ENCODE results near the gene EXT2. TPM values are rescaled to one million over a fixed set of nuclear protein-coding genes. Genes with fewer than 3 reads are reported as not detected.

Gene EXT2
- polyA plus RNA-seq, 1 of the 3 experiments (the other 2 are of a cell fraction) = 92.9 TPM

DNA sequence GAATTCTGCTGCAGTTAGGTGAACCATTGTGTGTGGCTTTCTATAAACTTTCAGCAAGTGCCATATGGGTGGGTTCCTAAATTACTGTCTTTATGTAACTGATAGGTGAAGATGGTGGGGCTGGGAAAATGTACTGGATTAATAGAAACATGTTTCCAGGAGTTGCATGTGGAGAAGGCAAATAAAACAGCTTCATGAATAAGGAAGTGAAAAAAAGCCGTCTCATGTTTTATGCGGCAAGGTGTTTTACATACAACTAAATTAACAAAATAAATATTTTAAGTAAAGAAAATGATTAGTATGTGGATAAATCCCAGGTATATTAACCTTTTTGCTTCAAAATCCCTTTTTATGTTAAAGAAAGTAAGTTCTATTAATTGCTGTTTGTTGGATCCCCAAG is 67.2 kb downstream of the EXT2 start:
- Histone ChIP-seq H2AFZ (ENCODE audit: low read depth) (no peak overlapping the region), H3K4me1 (ENCODE audit: control insufficient read depth in 1 of 2, insufficient read depth in 2 of 2, low read depth in 1 of 2, low read length in 1 of 2) (peaks cover 0 to 4% of the 10 kb centered on the region in 2 experiments; a peak in 1 of 4 replicates), H3K9ac (no peak overlapping the region), H4K20me1 (ENCODE audit: insufficient read depth) (no peaks in the 10 kb centered on the region), H3K4me3 (ENCODE audit: low read depth in 2 of 2, low read length in 1 of 2) (no peak overlapping the region), H3K79me2 (ENCODE audit: insufficient read depth) (no peaks in the 10 kb centered on the region), H3K27ac (ENCODE audit: low read depth in 2 of 2, low read length in 1 of 2) (no peak overlapping the region), H3F3A (replicated peaks; ENCODE audit: insufficient read depth) (no peaks in the 10 kb centered on the region), H3K9me2 (no peaks in the 10 kb centered on the region), H3K36me3 (replicated peaks in 1 of 2; ENCODE audit: control insufficient read depth in 1 of 2, insufficient read depth in 2 of 2, low read length in 1 of 2) (no peaks in the 10 kb centered on the region), H3K4me2 (no peak overlapping the region), H3K27me3 (ENCODE audit: insufficient read depth) (no peaks in the 10 kb centered on the region), H3K9me3 (no peaks in the 10 kb centered on the region)
- TF ChIP-seq EP300 (IDR thresholded peaks at IDR 0.05; ENCODE audit: borderline replicate concordance in 1 of 2, low read depth in 1 of 2, low read length in 1 of 2) (no peak), TAF1 (IDR thresholded peaks at IDR 0.05; ENCODE audit: borderline replicate concordance, low read depth, low read length) (no peak), NRF1 (IDR thresholded peaks at IDR 0.05; ENCODE audit: low read depth, low read length) (no peak), SIN3A (IDR thresholded peaks at IDR 0.05; ENCODE audit: borderline replicate concordance, low read depth, low read length) (no peak), CHD2 (IDR thresholded peaks at IDR 0.05; ENCODE audit: low read length, partially characterized antibody) (no peak), GATA2 (CRISPR knock-in tag; IDR thresholded peaks at IDR 0.05) (no peak), TEAD4 (IDR thresholded peaks at IDR 0.05; ENCODE audit: borderline replicate concordance, insufficient read depth) (no peak), GABPA (IDR thresholded peaks at IDR 0.05; ENCODE audit: low read depth) (no peak), YY1 (IDR thresholded peaks at IDR 0.05; ENCODE audit: low read depth) (no peak), RFX5 (IDR thresholded peaks at IDR 0.05; ENCODE audit: low read length) (no peak), NFIC (IDR thresholded peaks at IDR 0.05; ENCODE audit: borderline replicate concordance) (no peak), MAX (IDR thresholded peaks at IDR 0.05; ENCODE audit: low read depth) (no peak), JUND (IDR thresholded peaks at IDR 0.05) (no peak), FOSL2 (IDR thresholded peaks at IDR 0.05; ENCODE audit: borderline replicate concordance, low read depth) (no peak)
- TF ChIP-seq, protein P1, sequence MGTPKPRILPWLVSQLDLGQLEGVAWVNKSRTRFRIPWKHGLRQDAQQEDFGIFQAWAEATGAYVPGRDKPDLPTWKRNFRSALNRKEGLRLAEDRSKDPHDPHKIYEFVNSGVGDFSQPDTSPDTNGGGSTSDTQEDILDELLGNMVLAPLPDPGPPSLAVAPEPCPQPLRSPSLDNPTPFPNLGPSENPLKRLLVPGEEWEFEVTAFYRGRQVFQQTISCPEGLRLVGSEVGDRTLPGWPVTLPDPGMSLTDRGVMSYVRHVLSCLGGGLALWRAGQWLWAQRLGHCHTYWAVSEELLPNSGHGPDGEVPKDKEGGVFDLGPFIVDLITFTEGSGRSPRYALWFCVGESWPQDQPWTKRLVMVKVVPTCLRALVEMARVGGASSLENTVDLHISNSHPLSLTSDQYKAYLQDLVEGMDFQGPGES (IDR thresholded peaks at IDR 0.05; ENCODE audit: low read depth, low read length) = no peak
- CTCF ChIA-PET = interaction anchor here (1.2 to 3.1 kb wide), 2 partner anchors 30 to 67 kb away, joined by 3 to 8 read pairs; partner anchors contain the start of gene EXT2
- no peak for DNase-seq
- WGBS (ENCODE audit: low lambda C conversion rate) = 98% methylated on average over 2 of the region's 2 CpGs
- POLR2A ChIA-PET = no interaction called here

DNA sequence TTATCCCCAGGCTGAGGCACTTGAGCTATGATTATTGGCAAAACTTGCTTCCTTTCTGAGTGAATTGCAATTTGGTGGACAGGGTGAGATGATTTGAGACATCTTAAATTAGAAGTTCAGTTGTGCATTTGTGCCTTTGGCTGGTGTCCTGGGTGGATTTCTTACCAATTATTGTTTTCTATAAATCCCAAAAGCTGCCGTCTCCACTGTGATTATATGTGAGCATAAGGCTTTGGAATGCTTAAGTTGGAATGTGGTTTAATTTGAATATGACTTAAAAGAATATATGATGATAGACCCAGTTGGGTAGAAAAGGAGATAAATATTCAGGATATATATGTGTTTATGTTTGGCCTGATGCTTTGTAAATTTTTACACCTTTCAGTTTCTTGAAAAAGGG is 70.0 kb downstream of the EXT2 start:
- no peaks in the 10 kb centered on the region for H3F3A ChIP-seq (replicated peaks; ENCODE audit: insufficient read depth)
- CTCF ChIA-PET = interaction anchor here (1.8 kb wide), 1 partner anchor 27 kb away, joined by 4 read pairs; no protein-coding TSS in a partner anchor
- no peaks in the 10 kb centered on the region for H3K9me3 ChIP-seq
- H3K9ac ChIP-seq = no peak overlapping the region
- H4K20me1 ChIP-seq (ENCODE audit: insufficient read depth) = no peaks in the 10 kb centered on the region
- no peak overlapping the region for H3K4me3 ChIP-seq (ENCODE audit: low read depth in 2 of 2, low read length in 1 of 2)
- no peaks in the 10 kb centered on the region for H3K36me3 ChIP-seq (replicated peaks in 1 of 2; ENCODE audit: control insufficient read depth in 1 of 2, insufficient read depth in 2 of 2, low read length in 1 of 2)
- no peak overlapping the region for H3K27ac ChIP-seq (ENCODE audit: low read depth in 2 of 2, low read length in 1 of 2)
- no peaks in the 10 kb centered on the region for H3K27me3 ChIP-seq (ENCODE audit: insufficient read depth)
- POLR2A ChIA-PET = no interaction called here
- H3K79me2 ChIP-seq (ENCODE audit: insufficient read depth) = no peaks in the 10 kb centered on the region
- peaks cover 3 to 6% of the 10 kb centered on the region in 2 experiments; a peak in 2 of 4 replicates for H3K4me1 ChIP-seq (ENCODE audit: control insufficient read depth in 1 of 2, insufficient read depth in 2 of 2, low read depth in 1 of 2, low read length in 1 of 2)
- DNase-seq = no peak
- no peak overlapping the region for H3K4me2 ChIP-seq
- H3K9me2 ChIP-seq = no peaks in the 10 kb centered on the region
- WGBS (ENCODE audit: low lambda C conversion rate) = 84% methylated on average over 1 of the region's 1 CpG
- no peak overlapping the region for H2AFZ ChIP-seq (ENCODE audit: low read depth)
- TF ChIP-seq RAD21 (IDR thresholded peaks at IDR 0.05; ENCODE audit: low read length) (no peak), POLR2AphosphoS5 (IDR thresholded peaks at IDR 0.05; ENCODE audit: low read depth, low read length) (no peak), GATA2 (CRISPR knock-in tag; IDR thresholded peaks at IDR 0.05) (no peak), CTCF (IDR thresholded peaks at IDR 0.05) (no peak), CHD2 (IDR thresholded peaks at IDR 0.05; ENCODE audit: low read length, partially characterized antibody) (no peak), PBX3 (IDR thresholded peaks at IDR 0.05) (no peak), EP300 (IDR thresholded peaks at IDR 0.05; ENCODE audit: borderline replicate concordance in 1 of 2, low read depth in 1 of 2, low read length in 1 of 2) (no peak), RCOR1 (IDR thresholded peaks at IDR 0.05; ENCODE audit: low read length) (no peak)
- TF ChIP-seq, protein P2, sequence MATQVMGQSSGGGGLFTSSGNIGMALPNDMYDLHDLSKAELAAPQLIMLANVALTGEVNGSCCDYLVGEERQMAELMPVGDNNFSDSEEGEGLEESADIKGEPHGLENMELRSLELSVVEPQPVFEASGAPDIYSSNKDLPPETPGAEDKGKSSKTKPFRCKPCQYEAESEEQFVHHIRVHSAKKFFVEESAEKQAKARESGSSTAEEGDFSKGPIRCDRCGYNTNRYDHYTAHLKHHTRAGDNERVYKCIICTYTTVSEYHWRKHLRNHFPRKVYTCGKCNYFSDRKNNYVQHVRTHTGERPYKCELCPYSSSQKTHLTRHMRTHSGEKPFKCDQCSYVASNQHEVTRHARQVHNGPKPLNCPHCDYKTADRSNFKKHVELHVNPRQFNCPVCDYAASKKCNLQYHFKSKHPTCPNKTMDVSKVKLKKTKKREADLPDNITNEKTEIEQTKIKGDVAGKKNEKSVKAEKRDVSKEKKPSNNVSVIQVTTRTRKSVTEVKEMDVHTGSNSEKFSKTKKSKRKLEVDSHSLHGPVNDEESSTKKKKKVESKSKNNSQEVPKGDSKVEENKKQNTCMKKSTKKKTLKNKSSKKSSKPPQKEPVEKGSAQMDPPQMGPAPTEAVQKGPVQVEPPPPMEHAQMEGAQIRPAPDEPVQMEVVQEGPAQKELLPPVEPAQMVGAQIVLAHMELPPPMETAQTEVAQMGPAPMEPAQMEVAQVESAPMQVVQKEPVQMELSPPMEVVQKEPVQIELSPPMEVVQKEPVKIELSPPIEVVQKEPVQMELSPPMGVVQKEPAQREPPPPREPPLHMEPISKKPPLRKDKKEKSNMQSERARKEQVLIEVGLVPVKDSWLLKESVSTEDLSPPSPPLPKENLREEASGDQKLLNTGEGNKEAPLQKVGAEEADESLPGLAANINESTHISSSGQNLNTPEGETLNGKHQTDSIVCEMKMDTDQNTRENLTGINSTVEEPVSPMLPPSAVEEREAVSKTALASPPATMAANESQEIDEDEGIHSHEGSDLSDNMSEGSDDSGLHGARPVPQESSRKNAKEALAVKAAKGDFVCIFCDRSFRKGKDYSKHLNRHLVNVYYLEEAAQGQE (IDR thresholded peaks at IDR 0.05; ENCODE audit: low read depth, low read length) = no peak
